ENCODE results near the gene RAPGEF5.
A peak's percentile ranks its signal among the peaks of the same experiment; 100 is the strongest.

The RAPGEF5 gene

GRCh38 chr7:22323714-22324113 is 33.2 kb downstream of the RAPGEF5 start:
- no peak for TF ChIP-seq CTCF (IDR thresholded peaks at IDR 0.05; ENCODE audit: unreplicated experiment in 3 of 3)
- Mint-ChIP-seq H3K9me3 (no peaks in the 10 kb centered on the region), H3K27ac (no peak overlapping the region), H3K4me3 (no peak overlapping the region), H3K27me3 (ENCODE audit: low read depth) (peaks cover 3% of the 10 kb centered on the region), H3K36me3 (ENCODE audit: low read depth) (no peaks in the 10 kb centered on the region), H3K4me1 (peaks cover 12% of the 10 kb centered on the region)

- Mint-ChIP-seq H3K36me3 (ENCODE audit: low read depth) (no peaks in the 10 kb centered on the region), H3K4me1 (peaks cover 12% of the 10 kb centered on the region), H3K27me3 (ENCODE audit: low read depth) (peaks cover 3% of the 10 kb centered on the region), H3K27ac (peak overlapping the region in 1 of 3 experiments; percentile 43), H3K9me3 (no peaks in the 10 kb centered on the region), H3K4me3 (no peak overlapping the region)
- TF ChIP-seq CTCF (IDR thresholded peaks at IDR 0.05; ENCODE audit: unreplicated experiment in 3 of 3), result no peak
Observed at GRCh38 chr7:22320416-22320815, 36.5 kb downstream of the RAPGEF5 start.

- TF ChIP-seq CTCF (IDR thresholded peaks at IDR 0.05; ENCODE audit: unreplicated experiment in 3 of 3), result no peak
- H3K4me3 Mint-ChIP-seq, result no peak overlapping the region
- no peaks in the 10 kb centered on the region for H3K36me3 Mint-ChIP-seq (ENCODE audit: low read depth)
- H3K27ac Mint-ChIP-seq, result peak overlapping the region; percentile 13 to 43 (median 20)
- peaks cover 12% of the 10 kb centered on the region for H3K4me1 Mint-ChIP-seq
- peaks cover under 1% of the 10 kb centered on the region for H3K27me3 Mint-ChIP-seq (ENCODE audit: low read depth)
- no peaks in the 10 kb centered on the region for H3K9me3 Mint-ChIP-seq
Observed at GRCh38 chr7:22319424-22320403, 37.2 kb downstream of the RAPGEF5 start.

- H3K27me3 Mint-ChIP-seq (ENCODE audit: low read depth), result no peaks in the 10 kb centered on the region
- no peak overlapping the region for H3K27ac Mint-ChIP-seq
- H3K36me3 Mint-ChIP-seq (ENCODE audit: low read depth), result no peaks in the 10 kb centered on the region
- TF ChIP-seq CTCF (IDR thresholded peaks at IDR 0.05; ENCODE audit: unreplicated experiment in 3 of 3), result no peak
- no peak overlapping the region for H3K4me3 Mint-ChIP-seq
- H3K9me3 Mint-ChIP-seq, result no peaks in the 10 kb centered on the region
- H3K4me1 Mint-ChIP-seq, result peaks cover 12% of the 10 kb centered on the region
Observed at GRCh38 chr7:22318376-22318775, 38.6 kb downstream of the RAPGEF5 start.

- no peak overlapping the region for H3K27ac Mint-ChIP-seq
- TF ChIP-seq CTCF (IDR thresholded peaks at IDR 0.05; ENCODE audit: unreplicated experiment in 3 of 3), result no peak
- H3K4me3 Mint-ChIP-seq, result no peak overlapping the region
- peaks cover 12% of the 10 kb centered on the region for H3K4me1 Mint-ChIP-seq
- H3K27me3 Mint-ChIP-seq (ENCODE audit: low read depth), result no peaks in the 10 kb centered on the region
- H3K36me3 Mint-ChIP-seq (ENCODE audit: low read depth), result no peaks in the 10 kb centered on the region
- no peaks in the 10 kb centered on the region for H3K9me3 Mint-ChIP-seq
Observed at GRCh38 chr7:22317632-22318031, 39.3 kb downstream of the RAPGEF5 start.

GRCh38 chr7:22316914-22317313 is 40.0 kb downstream of the RAPGEF5 start:
- H3K36me3 Mint-ChIP-seq (ENCODE audit: low read depth), result no peaks in the 10 kb centered on the region
- no peak overlapping the region for H3K27ac Mint-ChIP-seq
- no peaks in the 10 kb centered on the region for H3K27me3 Mint-ChIP-seq (ENCODE audit: low read depth)
- no peak for TF ChIP-seq CTCF (IDR thresholded peaks at IDR 0.05; ENCODE audit: unreplicated experiment in 3 of 3)
- peaks cover 12% of the 10 kb centered on the region for H3K4me1 Mint-ChIP-seq
- no peak overlapping the region for H3K4me3 Mint-ChIP-seq
- H3K9me3 Mint-ChIP-seq, result no peaks in the 10 kb centered on the region
